ENCODE measurements around the gene CPS1.

The CPS1 gene

DNA sequence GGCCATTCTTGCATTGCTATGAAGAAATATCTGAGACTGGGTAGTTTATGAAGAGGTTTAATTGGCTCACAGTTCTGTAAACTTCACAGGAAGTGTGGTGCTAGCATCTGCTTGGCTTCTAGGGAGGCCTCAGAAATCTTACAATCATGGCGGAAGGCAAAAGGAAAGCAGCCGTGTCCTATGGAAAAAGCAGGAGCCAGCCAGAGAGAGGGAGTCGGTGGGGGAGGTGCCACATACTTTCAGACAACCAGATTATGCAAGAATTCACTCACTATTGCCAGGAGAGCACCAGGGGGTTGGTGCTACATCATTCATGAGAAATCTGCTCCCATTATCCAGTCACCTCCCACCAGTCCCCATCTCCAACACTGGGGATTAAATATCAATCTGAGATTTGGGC is 64.1 kb downstream of the CPS1 start:
- no peak overlapping the region for H3K27ac ChIP-seq (ENCODE audit: low read length)
- no peaks in the 10 kb centered on the region for H3K9me3 ChIP-seq (ENCODE audit: insufficient read depth, low read length, severe bottlenecking)

GRCh38 chr2:210623506-210623905 is 67.1 kb downstream of the CPS1 start:
- Histone ChIP-seq H3K4me3 (ENCODE audit: low read depth in 1 of 2, low read length in 2 of 2) (no peak overlapping the region), H3K4me2 (ENCODE audit: insufficient read depth, low read length) (no peak overlapping the region), H3K36me3 (ENCODE audit: insufficient read depth, low read length) (no peaks in the 10 kb centered on the region), H3K27ac (ENCODE audit: low read length) (no peak overlapping the region), H3K4me1 (ENCODE audit: insufficient read depth, low read length) (no peaks in the 10 kb centered on the region), H3K9me3 (ENCODE audit: insufficient read depth, low read length, severe bottlenecking) (no peaks in the 10 kb centered on the region), H2AFZ (ENCODE audit: low read depth, low read length) (no peak overlapping the region), H3K9ac (ENCODE audit: low read depth, low read length) (no peak overlapping the region), H4K20me1 (ENCODE audit: insufficient read depth, low read length) (no peaks in the 10 kb centered on the region), H3K27me3 (ENCODE audit: insufficient read depth, low read length, poor library complexity) (no peaks in the 10 kb centered on the region), H3K79me2 (ENCODE audit: insufficient read depth, low read length) (no peaks in the 10 kb centered on the region)
- no peak for DNase-seq
- TF ChIP-seq EZH2 (IDR thresholded peaks at IDR 0.05; ENCODE audit: borderline replicate concordance, low read depth, low read length, severe bottlenecking): no peak
- TF ChIP-seq, protein P1, sequence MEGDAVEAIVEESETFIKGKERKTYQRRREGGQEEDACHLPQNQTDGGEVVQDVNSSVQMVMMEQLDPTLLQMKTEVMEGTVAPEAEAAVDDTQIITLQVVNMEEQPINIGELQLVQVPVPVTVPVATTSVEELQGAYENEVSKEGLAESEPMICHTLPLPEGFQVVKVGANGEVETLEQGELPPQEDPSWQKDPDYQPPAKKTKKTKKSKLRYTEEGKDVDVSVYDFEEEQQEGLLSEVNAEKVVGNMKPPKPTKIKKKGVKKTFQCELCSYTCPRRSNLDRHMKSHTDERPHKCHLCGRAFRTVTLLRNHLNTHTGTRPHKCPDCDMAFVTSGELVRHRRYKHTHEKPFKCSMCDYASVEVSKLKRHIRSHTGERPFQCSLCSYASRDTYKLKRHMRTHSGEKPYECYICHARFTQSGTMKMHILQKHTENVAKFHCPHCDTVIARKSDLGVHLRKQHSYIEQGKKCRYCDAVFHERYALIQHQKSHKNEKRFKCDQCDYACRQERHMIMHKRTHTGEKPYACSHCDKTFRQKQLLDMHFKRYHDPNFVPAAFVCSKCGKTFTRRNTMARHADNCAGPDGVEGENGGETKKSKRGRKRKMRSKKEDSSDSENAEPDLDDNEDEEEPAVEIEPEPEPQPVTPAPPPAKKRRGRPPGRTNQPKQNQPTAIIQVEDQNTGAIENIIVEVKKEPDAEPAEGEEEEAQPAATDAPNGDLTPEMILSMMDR (IDR thresholded peaks at IDR 0.05; ENCODE audit: borderline replicate concordance, extremely low read depth, low read length, poor library complexity, severe bottlenecking): no peak
- no peak for ATAC-seq (ENCODE audit: insufficient read depth, low read depth)

More for the DNA sequence above, 64.1 kb downstream of the CPS1 start:
- H3K9ac ChIP-seq (ENCODE audit: low read depth, low read length): no peak overlapping the region
- no peak overlapping the region for H3K4me2 ChIP-seq (ENCODE audit: insufficient read depth, low read length)
- H3K4me1 ChIP-seq (ENCODE audit: insufficient read depth, low read length): no peaks in the 10 kb centered on the region
- no peaks in the 10 kb centered on the region for H3K79me2 ChIP-seq (ENCODE audit: insufficient read depth, low read length)
- TF ChIP-seq EZH2 (IDR thresholded peaks at IDR 0.05; ENCODE audit: borderline replicate concordance, low read depth, low read length, severe bottlenecking): no peak
- TF ChIP-seq, protein P1 (IDR thresholded peaks at IDR 0.05; ENCODE audit: borderline replicate concordance, extremely low read depth, low read length, poor library complexity, severe bottlenecking): no peak
- no peaks in the 10 kb centered on the region for H3K27me3 ChIP-seq (ENCODE audit: insufficient read depth, low read length, poor library complexity)
- H4K20me1 ChIP-seq (ENCODE audit: insufficient read depth, low read length): no peaks in the 10 kb centered on the region
- DNase-seq (no peak), ATAC-seq (ENCODE audit: insufficient read depth, low read depth) (no peak)
- H3K4me3 ChIP-seq (ENCODE audit: low read depth in 1 of 2, low read length in 2 of 2): no peak overlapping the region
- no peaks in the 10 kb centered on the region for H3K36me3 ChIP-seq (ENCODE audit: insufficient read depth, low read length)
- no peak overlapping the region for H2AFZ ChIP-seq (ENCODE audit: low read depth, low read length)

DNA sequence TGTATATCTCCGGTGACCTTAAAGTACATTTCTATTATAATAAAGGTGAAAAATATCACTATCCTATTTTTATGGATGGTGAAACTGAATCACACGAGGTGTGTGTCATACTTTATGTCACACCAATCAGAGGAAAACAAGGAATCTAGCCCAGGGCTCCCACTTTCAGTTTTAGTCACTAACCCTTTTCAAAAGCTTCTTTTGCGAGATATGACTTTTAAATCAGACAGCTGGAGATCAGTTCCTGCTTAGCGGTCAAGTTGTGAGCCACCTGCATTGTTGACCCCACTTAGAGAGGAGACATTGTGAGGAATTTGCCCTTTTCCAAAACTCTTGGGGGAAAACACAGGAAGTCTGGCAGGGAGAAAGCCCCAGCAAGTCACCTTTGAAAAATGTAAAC is 70.5 kb downstream of the CPS1 start:
- Histone ChIP-seq H2AFZ (ENCODE audit: low read depth, low read length) (no peak overlapping the region), H3K27ac (ENCODE audit: low read length) (no peak overlapping the region), H3K4me1 (ENCODE audit: insufficient read depth, low read length) (no peaks in the 10 kb centered on the region), H3K36me3 (ENCODE audit: insufficient read depth, low read length) (no peaks in the 10 kb centered on the region), H3K27me3 (ENCODE audit: insufficient read depth, low read length, poor library complexity) (no peaks in the 10 kb centered on the region), H3K4me3 (ENCODE audit: low read depth in 1 of 2, low read length in 2 of 2) (no peak overlapping the region), H3K4me2 (ENCODE audit: insufficient read depth, low read length) (no peak overlapping the region), H3K9me3 (ENCODE audit: insufficient read depth, low read length, severe bottlenecking) (no peaks in the 10 kb centered on the region), H3K9ac (ENCODE audit: low read depth, low read length) (no peak overlapping the region), H4K20me1 (ENCODE audit: insufficient read depth, low read length) (no peaks in the 10 kb centered on the region), H3K79me2 (ENCODE audit: insufficient read depth, low read length) (no peaks in the 10 kb centered on the region)
- no peak for TF ChIP-seq EZH2 (IDR thresholded peaks at IDR 0.05; ENCODE audit: borderline replicate concordance, low read depth, low read length, severe bottlenecking)
- TF ChIP-seq, protein P1 (IDR thresholded peaks at IDR 0.05; ENCODE audit: borderline replicate concordance, extremely low read depth, low read length, poor library complexity, severe bottlenecking): no peak
- no peak for DNase-seq
- ATAC-seq (ENCODE audit: insufficient read depth, low read depth): no peak

Measured in DND-41 (cell line).